ENCODE measurements around the gene IL3RA. TPM values are rescaled to one million over a fixed set of nuclear protein-coding genes. Genes with fewer than 3 reads are reported as not detected.
"Not testable (repeated sequence)": the region's sequence is repeated elsewhere in the genome, so short reads cannot be mapped to it uniquely, and the experiment has no call there.

The IL3RA gene
- polyA plus RNA-seq, 4 donors, result 0.54 to 10.6 (median 7.1) TPM; not detected in 1

- Histone ChIP-seq H3K36me3 (ENCODE audit: control insufficient read depth in 3 of 3, insufficient read depth in 2 of 3, low read depth in 1 of 3, low read length in 3 of 3) (peaks cover 0 to 31% (median 2%) of the 10 kb centered on the region in 3 donors), H3K27me3 (ENCODE audit: control insufficient read depth in 3 of 3, insufficient read depth in 3 of 3, low read length in 3 of 3) (no peaks in the 10 kb centered on the region), H3K9me3 (ENCODE audit: control insufficient read depth in 2 of 2, insufficient read depth in 1 of 2, low read depth in 1 of 2, low read length in 1 of 2) (peaks cover 0 to 35% of the 10 kb centered on the region in 2 donors), H3K4me3 (ENCODE audit: low read depth in 1 of 3, low read length in 3 of 3) (no peak overlapping the region), H3K27ac (ENCODE audit: low read depth in 1 of 3, low read length in 2 of 3) (no peak overlapping the region), H3K4me1 (ENCODE audit: control insufficient read depth in 3 of 3, insufficient read depth in 2 of 3, low read depth in 1 of 3, low read length in 2 of 3) (no peaks in the 10 kb centered on the region)
- no peak for DNase-seq
- no peak for FAIRE-seq
- 73 to 86% (median 86%) methylated on average over 9 of the region's 9 CpGs for WGBS, 3 donors
These were observed 87.7 kb downstream of the IL3RA start for GRCh38 chrX:1424147-1424851.

GRCh38 chrX:1425381-1425780, 88.8 kb downstream of the IL3RA start:
- Histone ChIP-seq H3K4me3 (ENCODE audit: low read depth in 1 of 3, low read length in 3 of 3) (no peak overlapping the region), H3K9me3 (ENCODE audit: control insufficient read depth in 2 of 2, insufficient read depth in 1 of 2, low read depth in 1 of 2, low read length in 1 of 2) (peaks cover 0 to 33% of the 10 kb centered on the region in 2 donors), H3K27ac (ENCODE audit: low read depth in 1 of 3, low read length in 2 of 3) (no peak overlapping the region), H3K27me3 (ENCODE audit: control insufficient read depth in 3 of 3, insufficient read depth in 3 of 3, low read length in 3 of 3) (no peaks in the 10 kb centered on the region), H3K4me1 (ENCODE audit: control insufficient read depth in 3 of 3, insufficient read depth in 2 of 3, low read depth in 1 of 3, low read length in 2 of 3) (no peaks in the 10 kb centered on the region), H3K36me3 (ENCODE audit: control insufficient read depth in 3 of 3, insufficient read depth in 2 of 3, low read depth in 1 of 3, low read length in 3 of 3) (peaks cover 0 to 33% (median 4%) of the 10 kb centered on the region in 3 donors)
- no peak for FAIRE-seq
- 79 to 93% (median 88%) methylated on average over 10 of the region's 10 CpGs for WGBS, 3 donors
- no peak for DNase-seq

- H3K4me3 ChIP-seq (ENCODE audit: low read depth in 1 of 3, low read length in 3 of 3); H3K4me1 ChIP-seq (ENCODE audit: control insufficient read depth in 3 of 3, insufficient read depth in 2 of 3, low read depth in 1 of 3, low read length in 2 of 3); H3K27me3 ChIP-seq (ENCODE audit: control insufficient read depth in 3 of 3, insufficient read depth in 3 of 3, low read length in 3 of 3); H3K27ac ChIP-seq (ENCODE audit: low read depth in 1 of 3, low read length in 2 of 3); DNase-seq; FAIRE-seq: not testable (repeated sequence)
- 86 to 92% (median 90%) methylated on average over 12 to 16 of the region's 16 CpGs for WGBS, 3 donors
- H3K9me3 ChIP-seq (ENCODE audit: control insufficient read depth in 2 of 2, insufficient read depth in 1 of 2, low read depth in 1 of 2, low read length in 1 of 2), result peaks cover 0 to 32% of the 10 kb centered on the region in 2 donors
- H3K36me3 ChIP-seq (ENCODE audit: control insufficient read depth in 3 of 3, insufficient read depth in 2 of 3, low read depth in 1 of 3, low read length in 3 of 3), result peaks cover 0 to 32% (median 4%) of the 10 kb centered on the region in 3 donors
These were observed 89.7 kb downstream of the IL3RA start for GRCh38 chrX:1426321-1426720.

- no peaks in the 10 kb centered on the region for H3K27me3 ChIP-seq (ENCODE audit: control insufficient read depth in 3 of 3, insufficient read depth in 3 of 3, low read length in 3 of 3)
- DNase-seq, result no peak
- WGBS, 3 donors, result 95 to 97% (median 96%) methylated on average over 31 to 32 of the region's 32 CpGs
These were observed 91.2 kb downstream of the IL3RA start for GRCh38 chrX:1427756-1428155.

GRCh38 chrX:1430451-1430850, 93.9 kb downstream of the IL3RA start:
- DNase-seq, result no peak
- Histone ChIP-seq H3K4me1 (ENCODE audit: control insufficient read depth in 3 of 3, insufficient read depth in 2 of 3, low read depth in 1 of 3, low read length in 2 of 3) (no peaks in the 10 kb centered on the region), H3K27me3 (ENCODE audit: control insufficient read depth in 3 of 3, insufficient read depth in 3 of 3, low read length in 3 of 3) (no peaks in the 10 kb centered on the region), H3K36me3 (ENCODE audit: control insufficient read depth in 3 of 3, insufficient read depth in 2 of 3, low read depth in 1 of 3, low read length in 3 of 3) (peaks cover 3 to 40% (median 8%) of the 10 kb centered on the region in 3 donors), H3K9me3 (ENCODE audit: control insufficient read depth in 2 of 2, insufficient read depth in 1 of 2, low read depth in 1 of 2, low read length in 1 of 2) (peaks cover 0 to 5% of the 10 kb centered on the region in 2 donors), H3K27ac (ENCODE audit: low read depth in 1 of 3, low read length in 2 of 3) (no peak overlapping the region), H3K4me3 (ENCODE audit: low read depth in 1 of 3, low read length in 3 of 3) (no peak overlapping the region)
- WGBS, 3 donors, result 92 to 93% (median 93%) methylated on average over 10 of the region's 10 CpGs
- FAIRE-seq, result no peak

More at GRCh38 chrX:1427756-1428155, 91.2 kb downstream of the IL3RA start:
- no peak overlapping the region for H3K4me3 ChIP-seq (ENCODE audit: low read depth in 1 of 3, low read length in 3 of 3)
- H3K27ac ChIP-seq (ENCODE audit: low read depth in 1 of 3, low read length in 2 of 3), result no peak overlapping the region
- peaks cover 0 to 30% (median 4%) of the 10 kb centered on the region in 3 donors for H3K36me3 ChIP-seq (ENCODE audit: control insufficient read depth in 3 of 3, insufficient read depth in 2 of 3, low read depth in 1 of 3, low read length in 3 of 3)
- H3K9me3 ChIP-seq (ENCODE audit: control insufficient read depth in 2 of 2, insufficient read depth in 1 of 2, low read depth in 1 of 2, low read length in 1 of 2), result peaks cover 0 to 17% of the 10 kb centered on the region in 2 donors
- no peaks in the 10 kb centered on the region for H3K4me1 ChIP-seq (ENCODE audit: control insufficient read depth in 3 of 3, insufficient read depth in 2 of 3, low read depth in 1 of 3, low read length in 2 of 3)
- no peak for FAIRE-seq

Other genes starting within 250 kb of the IL3RA start
- gene CRLF2, start 124.1 kb upstream of the IL3RA start, polyA plus RNA-seq, result under 1 TPM in 1 of 4 donors, not detected in 3; 0.33 TPM
- 1 to 10 TPM in 3 of 4 donors, under 1 TPM in 1; 0.45 to 4.9 (median 3.4) TPM for gene CSF2RA, start 68.0 kb upstream of the IL3RA start, polyA plus RNA-seq
- 100 to 1,000 TPM; 448 to 770 (median 609) TPM for gene SLC25A6, start 55.3 kb downstream of the IL3RA start, polyA plus RNA-seq
- gene ASMTL, start 116.1 kb downstream of the IL3RA start, polyA plus RNA-seq, result 10 to 100 TPM; 10.1 to 24.8 (median 17.3) TPM
- 1 to 10 TPM in 2 of 4 donors, under 1 TPM in 2; 0.22 to 2.1 (median 1.2) TPM for gene P2RY8, start 200.4 kb downstream of the IL3RA start, polyA plus RNA-seq